Stimulated activated CD4-positive, alpha-beta T cell treated with anti-CD3 and anti-CD28 coated beads, Interleukin-15, amount 100 ng/mL, for 24 hours (primary cell): Measurements from ENCODE around the gene PTK7.
A peak's percentile ranks its signal among the peaks of the same experiment; 100 is the strongest.
"Not testable (repeated sequence)": the region's sequence is repeated elsewhere in the genome, so short reads cannot be mapped to it uniquely, and the experiment has no call there.

Experiments
- DNase-seq: peaks from one replicate; pipeline ENCODE4 v3.0.0-alpha.2; 2020

Gene PTK7

GRCh38 chr6:43120101-43120763 is 44.1 kb downstream of the PTK7 start:
- no peak for DNase-seq

- DNase-seq: no peak
Measured at GRCh38 chr6:43120944-43121913, 45.1 kb downstream of the PTK7 start.

- no peak for DNase-seq
Measured at GRCh38 chr6:43122146-43122545, 46.0 kb downstream of the PTK7 start.

- no peak for DNase-seq
Measured at GRCh38 chr6:43123461-43124314, 47.6 kb downstream of the PTK7 start.

- no peak for DNase-seq
Measured at GRCh38 chr6:43124481-43124880, 48.4 kb downstream of the PTK7 start.

- no peak for DNase-seq
Measured at GRCh38 chr6:43125119-43125518, 49.0 kb downstream of the PTK7 start.

- DNase-seq: no peak
Measured at GRCh38 chr6:43125555-43125954, 49.4 kb downstream of the PTK7 start.

GRCh38 chr6:43127180-43127579 is 51.1 kb downstream of the PTK7 start:
- DNase-seq: no peak

- no peak for DNase-seq
Measured at GRCh38 chr6:43127877-43128276, 51.8 kb downstream of the PTK7 start.

- no peak for DNase-seq
Measured at GRCh38 chr6:43128926-43129325, 52.8 kb downstream of the PTK7 start.

GRCh38 chr6:43129434-43130194 is 53.5 kb downstream of the PTK7 start:
- DNase-seq: no peak

GRCh38 chr6:43130429-43130828 is 54.3 kb downstream of the PTK7 start:
- no peak for DNase-seq

GRCh38 chr6:43131379-43131778 is 55.3 kb downstream of the PTK7 start:
- not testable (repeated sequence) for DNase-seq

- no peak for DNase-seq
Measured at GRCh38 chr6:43138267-43138666, 62.2 kb downstream of the PTK7 start.

- DNase-seq: not testable (repeated sequence)
Measured at GRCh38 chr6:43139973-43140372, 63.9 kb downstream of the PTK7 start.

GRCh38 chr6:43141644-43142043 is 65.5 kb downstream of the PTK7 start:
- no peak for DNase-seq

- peak; percentile 7 for DNase-seq
Measured at GRCh38 chr6:43142101-43142500, 66.0 kb downstream of the PTK7 start.

GRCh38 chr6:43143235-43144128 is 67.4 kb downstream of the PTK7 start:
- DNase-seq: peak; percentile 81

- no peak for DNase-seq
Measured at GRCh38 chr6:43144879-43145278, 68.8 kb downstream of the PTK7 start.

- DNase-seq: no peak
Measured at GRCh38 chr6:43146261-43146660, 70.1 kb downstream of the PTK7 start.
